K562 (cell line): Measurements from ENCODE around the gene KLK14. TPM values are rescaled to one million over a fixed set of nuclear protein-coding genes. Genes with fewer than 3 reads are reported as not detected.

ENCODE experiments used
- ATF1 ChIP-seq, 2 experiments: fragments of 450-650 bp in 1 of 2; IDR thresholded peaks; 2 replicates each; pipeline ENCODE4 v1.6.1; 2016; ENCODE audit warnings: missing compliant biosample characterization in 1 of 2, missing genetic modification characterization in 1 of 2
- ESRRA ChIP-seq: fragments of 450-650 bp; IDR thresholded peaks from 2 replicates; pipeline ENCODE4 v1.6.1; 2014; ENCODE audit warnings: low read depth, mild to moderate bottlenecking, moderate library complexity, borderline replicate concordance
- IRF9 ChIP-seq: fragments of 450-650 bp; IDR thresholded peaks from 2 replicates; pipeline ENCODE4 v1.6.1; 2016; ENCODE audit warnings: missing biosample characterization, missing genetic modification characterization
- MAFF ChIP-seq: IDR thresholded peaks from 2 replicates; pipeline ENCODE4 v1.6.1; 2012; ENCODE audit warnings: low read length, improper control_type of control experiment
- MGA ChIP-seq: fragments of 450-650 bp; IDR thresholded peaks from 2 replicates; pipeline ENCODE4 v1.6.1; 2016; ENCODE audit warnings: mild to moderate bottlenecking, moderate library complexity
- NFRKB ChIP-seq: fragments of 450-650 bp; IDR thresholded peaks from 2 replicates; pipeline ENCODE4 v1.6.1; 2016; ENCODE audit warnings: low read depth
- NR2C1 ChIP-seq, 2 experiments: fragments of 450-650 bp; IDR thresholded peaks; 2 replicates each; pipeline ENCODE4 v1.6.1; 2017; ENCODE audit warnings: mild to moderate bottlenecking in 2 of 2, antibody characterized with exemption in 1 of 2, inconsistent platforms in 1 of 2, missing compliant biosample characterization in 1 of 2, missing genetic modification characterization in 1 of 2
- NR3C1 ChIP-seq: sonication (generic); formaldehyde crosslinking; IDR thresholded peaks from 2 replicates; pipeline ENCODE4 v1.8.1; 2022; ENCODE audit warnings: missing genetic modification reagents
- PHB2 ChIP-seq: fragments of 450-650 bp; IDR thresholded peaks from 2 replicates; pipeline ENCODE4 v1.6.1; 2017; ENCODE audit warnings: low read depth
- POLR2AphosphoS2 ChIP-seq: IDR thresholded peaks from 2 replicates; pipeline ENCODE4 v1.6.1; 2012; ENCODE audit warnings: low read length, improper control_type of control experiment
- RBM15 ChIP-seq: fragments of 200-400 bp; formaldehyde crosslinking; IDR thresholded peaks from 2 replicates; pipeline ENCODE4 v1.6.1; 2018; ENCODE audit warnings: mild to moderate bottlenecking, low read length, moderate library complexity; ENCODE audit not compliant: insufficient read depth
- ZBED1 ChIP-seq: IDR thresholded peaks from 2 replicates; pipeline ENCODE4 v1.6.1; 2014
- ZBTB33 ChIP-seq: sonication (generic); formaldehyde crosslinking; IDR thresholded peaks from 2 replicates; pipeline ENCODE4 v1.8.1; 2023; ENCODE audit warnings: mild to moderate bottlenecking, missing genetic modification reagents
- ZC3H11A ChIP-seq: IDR thresholded peaks from 2 replicates; pipeline ENCODE4 v1.6.1; 2012; ENCODE audit warnings: low read depth, low read length, improper control_type of control experiment
- polyA plus RNA-seq, 8 experiments: library from polyadenylated mRNA; depleted of rRNA in 4 of 8; stranded (reverse) in 5 of 8; unstranded in 3 of 8; fragments of >200 nt; fragmentation: Nextera tagmentation in 2 of 8; fragmentation: Illumina TruSeq in 1 of 8; extraction: Ambion mirVana in 2 of 8; extraction: Trizol in 1 of 8; gene quantifications; 2 replicates each; pipeline versions ENCODE4 v1.2.1 to v1.2.3, GENCODE V29; 2011 to 2014; ENCODE audit warnings: inconsistent platforms in 1 of 8, missing spikeins in 1 of 8
- total RNA-seq, 7 experiments: library from RNA; depleted of rRNA in 6 of 7; stranded (reverse); fragments of >200 nt in 6 of 7; fragmentation: Illumina TruSeq in 2 of 7; extraction: Trizol in 2 of 7; gene quantifications; 2 replicates each; pipeline versions ENCODE4 v1.2.1 to v1.2.3, GENCODE V29; 2011 to 2021; ENCODE audit warnings: low replicate concordance in 1 of 7

The KLK14 gene
- total and polyA plus RNA-seq, 9 of the 15 experiments (the other 6 are each of a cell fraction or from before 2014, with no cell fraction given) = not detected

- TF ChIP-seq ZC3H11A (no peak), ZBTB33 (CRISPR knock-in tag) (0 out of 2 replicates have a peak, but pooled peaks have one; percentile 41), ATF1 (CRISPR knock-in tag; IDR thresholded peaks at IDR 0.05) (no peak), ATF1 (tag; IDR thresholded peaks at IDR 0.05) (no peak; the same call in 1 of the 2 replicates), MGA (peak; percentile 56; the same call in 1 of the 2 replicates), NR3C1 (CRISPR knock-in tag) (no peak), NFRKB (peak; percentile 65; the same call in 1 of the 2 replicates), PHB2 (peak; percentile 53; the same call in 1 of the 2 replicates), MAFF (no peak), POLR2AphosphoS2 (no peak), RBM15 (no peak), NR2C1 (IDR thresholded peaks at IDR 0.05) (no peak), NR2C1 (tag; IDR thresholded peaks at IDR 0.05) (no peak), ESRRA (no peak), ZBED1 (no peak), IRF9 (tag) (no peak)
These were observed 24.8 kb upstream of the KLK14 start (continued) for GRCh38 chr19:51107406-51108065.
